Measurements from ENCODE around the gene GRSF1. TPM values are rescaled to one million over a fixed set of nuclear protein-coding genes. Genes with fewer than 3 reads are reported as not detected.

Gene GRSF1
- total RNA-seq, 1 experiment from 2014 or later = 108 TPM

DNA sequence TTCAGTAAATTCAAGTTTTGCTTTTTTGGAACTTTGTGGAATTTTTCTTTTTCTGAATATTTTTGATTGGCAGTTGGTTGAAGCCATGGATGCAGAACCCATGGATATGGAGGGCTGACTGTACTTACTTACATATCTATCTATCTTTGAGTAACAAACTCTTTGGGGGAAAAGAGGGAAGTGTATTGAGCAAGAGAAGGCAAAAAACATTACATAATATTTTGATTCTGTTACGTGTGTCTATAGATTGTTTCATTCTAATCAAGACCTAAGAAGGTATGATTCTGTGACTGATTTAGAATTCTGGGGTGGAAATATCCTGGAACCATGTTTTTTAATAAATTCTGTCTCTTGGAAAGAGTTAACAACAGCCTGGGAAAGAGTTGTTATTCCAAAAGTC is 31.5 kb downstream of the GRSF1 start:
- H3K27ac ChIP-seq (ENCODE audit: insufficient read length, low read depth, low read length) = no peak overlapping the region
- H3K56ac ChIP-seq (ENCODE audit: insufficient read length, low read depth, low read length) = no peak overlapping the region
- H3K27me3 ChIP-seq (ENCODE audit: insufficient read depth, low read length) = no peaks in the 10 kb centered on the region
- no peak overlapping the region for H2AFZ ChIP-seq (ENCODE audit: low read length)
- H4K8ac ChIP-seq (replicated peaks; ENCODE audit: insufficient read length, low read depth, low read length) = no peak overlapping the region
- no peak overlapping the region for H3K4me3 Mint-ChIP-seq
- no peak overlapping the region for H3K4me2 ChIP-seq (ENCODE audit: insufficient read depth, insufficient read length, low read length)
- H3K9me3 Mint-ChIP-seq = no peaks in the 10 kb centered on the region
- H2AK5ac ChIP-seq (ENCODE audit: insufficient read length, low read length) = no peak overlapping the region
- no peak overlapping the region for H3K27ac Mint-ChIP-seq
- H3T11ph ChIP-seq (ENCODE audit: low read length) = no peak overlapping the region
- H2BK5ac ChIP-seq (ENCODE audit: insufficient read length, low read length) = no peak overlapping the region
- no peak overlapping the region for H2BK20ac ChIP-seq (ENCODE audit: low read depth, low read length, poor library complexity, severe bottlenecking)
- no peak overlapping the region for H3K14ac ChIP-seq (ENCODE audit: insufficient read depth, low read length)
- WGBS (ENCODE audit: extremely low coverage, insufficient read length, low lambda C conversion rate) = no CpG with 5 or more reads among the region's 1 CpG
- no peak for DNase-seq
- no peak overlapping the region for H3K18ac ChIP-seq (ENCODE audit: insufficient read length, low read depth, low read length)
- no peaks in the 10 kb centered on the region for H3K9me3 ChIP-seq (ENCODE audit: control insufficient read depth, low read depth, low read length)
- no peak overlapping the region for H4K91ac ChIP-seq (ENCODE audit: insufficient read length, low read depth, low read length)
- H2BK120ac ChIP-seq (ENCODE audit: low read depth, low read length, poor library complexity, severe bottlenecking) = no peak overlapping the region
- TF ChIP-seq, protein P1, sequence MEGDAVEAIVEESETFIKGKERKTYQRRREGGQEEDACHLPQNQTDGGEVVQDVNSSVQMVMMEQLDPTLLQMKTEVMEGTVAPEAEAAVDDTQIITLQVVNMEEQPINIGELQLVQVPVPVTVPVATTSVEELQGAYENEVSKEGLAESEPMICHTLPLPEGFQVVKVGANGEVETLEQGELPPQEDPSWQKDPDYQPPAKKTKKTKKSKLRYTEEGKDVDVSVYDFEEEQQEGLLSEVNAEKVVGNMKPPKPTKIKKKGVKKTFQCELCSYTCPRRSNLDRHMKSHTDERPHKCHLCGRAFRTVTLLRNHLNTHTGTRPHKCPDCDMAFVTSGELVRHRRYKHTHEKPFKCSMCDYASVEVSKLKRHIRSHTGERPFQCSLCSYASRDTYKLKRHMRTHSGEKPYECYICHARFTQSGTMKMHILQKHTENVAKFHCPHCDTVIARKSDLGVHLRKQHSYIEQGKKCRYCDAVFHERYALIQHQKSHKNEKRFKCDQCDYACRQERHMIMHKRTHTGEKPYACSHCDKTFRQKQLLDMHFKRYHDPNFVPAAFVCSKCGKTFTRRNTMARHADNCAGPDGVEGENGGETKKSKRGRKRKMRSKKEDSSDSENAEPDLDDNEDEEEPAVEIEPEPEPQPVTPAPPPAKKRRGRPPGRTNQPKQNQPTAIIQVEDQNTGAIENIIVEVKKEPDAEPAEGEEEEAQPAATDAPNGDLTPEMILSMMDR (conservative IDR thresholded peaks at IDR 0.05) = no peak
- no peak overlapping the region for H3K4ac ChIP-seq (ENCODE audit: low read depth, low read length)
- H2BK15ac ChIP-seq (ENCODE audit: low read depth, low read length) = no peak overlapping the region
- no peaks in the 10 kb centered on the region for H3K4me1 ChIP-seq (ENCODE audit: insufficient read depth, low read length)
- no peak overlapping the region for H2BK12ac ChIP-seq (ENCODE audit: insufficient read length, low read depth, low read length)
- H3K4me1 Mint-ChIP-seq = no peaks in the 10 kb centered on the region
- H4K20me1 ChIP-seq (ENCODE audit: control insufficient read depth, insufficient read depth, insufficient read length) = no peaks in the 10 kb centered on the region
- no peak overlapping the region for H3K23ac ChIP-seq (ENCODE audit: insufficient read length, low read depth, low read length)
- no peaks in the 10 kb centered on the region for H3K79me1 ChIP-seq (ENCODE audit: insufficient read depth, low read depth, low read length, poor library complexity, severe bottlenecking)
- H3K36me3 Mint-ChIP-seq (ENCODE audit: insufficient read depth in 1 of 3, low read depth in 3 of 3) = no peaks in the 10 kb centered on the region
- no peaks in the 10 kb centered on the region for H3K79me2 ChIP-seq (ENCODE audit: insufficient read depth, low read length)
- no peaks in the 10 kb centered on the region for H3K23me2 ChIP-seq (ENCODE audit: insufficient read length, low read depth, low read length, poor library complexity, severe bottlenecking)
- H3K27me3 Mint-ChIP-seq (ENCODE audit: low read depth) = no peaks in the 10 kb centered on the region
- H3K9ac ChIP-seq (ENCODE audit: extremely low read depth, insufficient read length, low read length) = no peak overlapping the region
- H4K5ac ChIP-seq (ENCODE audit: insufficient read length, low read depth, low read length) = no peak overlapping the region
